Endothelial cell of umbilical vein (primary cell): Measurements from ENCODE around the gene TCEAL1. TPM values are rescaled to one million over a fixed set of nuclear protein-coding genes. Genes with fewer than 3 reads are reported as not detected.
"Not testable (repeated sequence)": the region's sequence is repeated elsewhere in the genome, so short reads cannot be mapped to it uniquely, and the experiment has no call there.

Source experiments
- BruUV-seq: library from RNA; stranded (reverse); fragments of 400-500 nt; replicated peaks from 2 replicates; lab custom pipeline; 2021; lab: Mats Ljungman, UMichigan
- CTCF ChIA-PET: fragments of 300-600, 350-600 bp; sonication (Branson Sonifier 250); formaldehyde crosslinking; loops from one replicate; lab custom pipeline; 2021; ENCODE audit warnings: antibody characterized with exemption, inconsistent platforms; lab: Charles Lee
- POLR2A ChIA-PET: fragments of 300-600, 350-600 bp; sonication (Branson Sonifier 250); formaldehyde crosslinking; loops from one replicate; lab custom pipeline; 2021; ENCODE audit warnings: antibody characterized with exemption, inconsistent platforms; lab: Charles Lee
- DNase-seq: peaks from one replicate; pipeline ENCODE4 v3.0.0-alpha.2; 2011; ENCODE audit warnings: low read depth, low spot score
- FAIRE-seq: peaks from 2 replicates; lab custom pipeline; 2011; peaks lifted over from hg19 to GRCh38; lab: Jason Lieb, UNC
- H2AFZ ChIP-seq: 2 replicates; pipeline ENCODE4 v1.6.0; 2012; ENCODE audit warnings: low read depth, low read length, control low read depth, inconsistent platforms
- H3K27ac ChIP-seq: 2 replicates; pipeline ENCODE4 v1.5.1; 2011; ENCODE audit warnings: low read depth, mild to moderate bottlenecking, control low read depth, low read length, moderate library complexity; ENCODE audit not compliant: insufficient read depth
- H3K27me3 ChIP-seq, 2 experiments: 2 replicates each; pipeline versions ENCODE4 v1.6.0 to v1.6.1; 2011; ENCODE audit warnings: low read length in 2 of 2, mixed read lengths in 1 of 2; ENCODE audit not compliant: control insufficient read depth in 2 of 2, insufficient read depth in 2 of 2
- H3K36me3 ChIP-seq, 2 experiments: 2 replicates in 1 of 2; 3 replicates in 1 of 2; pipeline ENCODE4 v1.5.1; 2011; ENCODE audit warnings: low read length in 2 of 2, mild to moderate bottlenecking in 1 of 2, moderate library complexity in 1 of 2; ENCODE audit not compliant: control insufficient read depth in 2 of 2, insufficient read depth in 2 of 2; ENCODE audit errors: extremely low read depth in 1 of 2
- H3K4me1 ChIP-seq: 3 replicates; pipeline ENCODE4 v1.5.1; 2011; ENCODE audit warnings: mild to moderate bottlenecking, low read length; ENCODE audit not compliant: control insufficient read depth, insufficient read depth; ENCODE audit errors: extremely low read depth
- H3K4me2 ChIP-seq: 2 replicates; pipeline ENCODE4 v1.6.1; 2011; ENCODE audit warnings: low read length, control low read depth, mixed read lengths; ENCODE audit not compliant: insufficient read depth
- H3K4me3 ChIP-seq, 3 experiments: fragments of 200-600 bp in 1 of 3; sonication (generic), shearing (Covaris generic) in 1 of 3; replicated peaks in 1 of 3; 2 replicates each; pipeline ENCODE4 v1.5.1; 2011 to 2016; ENCODE audit warnings: control low read depth in 3 of 3, low read length in 3 of 3, mild to moderate bottlenecking in 2 of 3, inconsistent platforms in 1 of 3, low read depth in 1 of 3, moderate library complexity in 1 of 3; ENCODE audit not compliant: insufficient read depth in 1 of 3
- H3K79me2 ChIP-seq: 2 replicates; pipeline ENCODE4 v1.6.0; 2012; ENCODE audit warnings: low read length, inconsistent platforms; ENCODE audit not compliant: control insufficient read depth, insufficient read depth
- H3K9ac ChIP-seq: replicated peaks from 2 replicates; pipeline ENCODE3; 2011; ENCODE audit warnings: low read length, control low read depth; ENCODE audit not compliant: insufficient read depth; ENCODE audit errors: extremely low read depth
- H3K9me1 ChIP-seq: replicated peaks from 3 replicates; pipeline ENCODE4 v1.6.0; 2011; ENCODE audit warnings: mild to moderate bottlenecking, low read length; ENCODE audit not compliant: control insufficient read depth, insufficient read depth; ENCODE audit errors: extremely low read depth
- H3K9me3 ChIP-seq: replicated peaks from 2 replicates; pipeline ENCODE4 v1.5.1; 2012; ENCODE audit warnings: low read length, inconsistent platforms; ENCODE audit not compliant: control insufficient read depth, insufficient read depth
- H4K20me1 ChIP-seq: replicated peaks from 2 replicates; pipeline ENCODE3; 2011; ENCODE audit warnings: mild to moderate bottlenecking, low read length; ENCODE audit not compliant: control insufficient read depth, insufficient read depth; ENCODE audit errors: extremely low read depth
- CTCF ChIP-seq, 2 donors: IDR thresholded peaks; 1 replicate in 1 of 2; 2 replicates in 1 of 2; pipeline ENCODE4 v1.5.1; 2011; ENCODE audit warnings: low read length in 2 of 2, mild to moderate bottlenecking in 2 of 2, moderate library complexity in 2 of 2, control low read depth in 1 of 2, inconsistent platforms in 1 of 2, low read depth in 1 of 2; ENCODE audit not compliant: insufficient read depth in 1 of 2; ENCODE audit errors: extremely low read depth in 1 of 2
- EZH2 ChIP-seq: IDR thresholded peaks from 2 replicates; pipeline ENCODE4 v1.6.1; 2012; ENCODE audit warnings: borderline replicate concordance, low read depth, mild to moderate bottlenecking, moderate library complexity, low read length, inconsistent platforms; ENCODE audit not compliant: severe bottlenecking
- FOS ChIP-seq: IDR thresholded peaks from 2 replicates; pipeline ENCODE4 v1.6.1; 2011; ENCODE audit warnings: mild to moderate bottlenecking, low read length, moderate library complexity, borderline replicate concordance; ENCODE audit not compliant: insufficient read depth
- JUN ChIP-seq: IDR thresholded peaks from 2 replicates; pipeline ENCODE4 v1.6.1; 2011; ENCODE audit warnings: borderline replicate concordance, low read depth; ENCODE audit not compliant: insufficient read length, insufficient read depth
- MAX ChIP-seq: IDR thresholded peaks from 2 replicates; pipeline ENCODE4 v1.6.1; 2011; ENCODE audit not compliant: insufficient read depth, insufficient read length
- MYC ChIP-seq: IDR thresholded peaks from one replicate; pipeline ENCODE4 v1.6.1; 2011; ENCODE audit warnings: mild to moderate bottlenecking, low read depth, low read length
- POLR2A ChIP-seq: IDR thresholded peaks from 2 replicates; pipeline ENCODE4 v1.6.1; 2012; ENCODE audit warnings: low read depth, mild to moderate bottlenecking, control low read depth, low read length
- POLR2AphosphoS5 ChIP-seq: IDR thresholded peaks from 2 replicates; pipeline ENCODE4 v1.6.1; 2012; ENCODE audit warnings: low read depth, mild to moderate bottlenecking, control low read depth, low read length, moderate library complexity; ENCODE audit not compliant: insufficient read depth
- dilution Hi-C: fragments of 300-500 bp; cut with MboI; formaldehyde crosslinking; loops from one replicate; pipeline ENCODE4 v1.15.0; 2019; ENCODE audit warnings: low sequenced_read_pairs; ENCODE audit not compliant: extremely low pct_ligation_motif_present
- intact Hi-C: fragments of 100-400 bp; cut with micrococcal nuclease; formaldehyde crosslinking; loops from one replicate; pipeline ENCODE4 v1.10.0; 2022
- polyA plus RNA-seq, 4 experiments: library from polyadenylated mRNA; depleted of rRNA in 3 of 4; stranded (reverse) in 3 of 4; unstranded in 1 of 4; fragments of >200 nt; gene quantifications; 2 replicates each; pipeline versions ENCODE4 v1.2.1 to v1.2.3, GENCODE V29; 2011 to 2012; ENCODE audit warnings: missing spikeins in 1 of 4
- total RNA-seq: library from RNA; stranded (reverse); gene quantifications from 2 replicates; pipeline ENCODE4 v1.2.3, GENCODE V29; 2021

Gene TCEAL1
- total and polyA plus RNA-seq, 2 donors (not counting 3 experiments of a cell fraction or from before 2014, with no cell fraction given) = 18.5 to 18.6 TPM

- Histone ChIP-seq H4K20me1 (no peaks in the 10 kb centered on the region), H3K9me3 (no peaks in the 10 kb centered on the region), H3K4me1 (no peaks in the 10 kb centered on the region), H3K9ac (peak overlapping the region; percentile 69), H3K4me2 (peak overlapping the region; percentile 49), H2AFZ (peak overlapping the region; percentile 25), H3K36me3 (no peaks in the 10 kb centered on the region), H3K9me1 (no peaks in the 10 kb centered on the region), H3K27ac (no peak overlapping the region), H3K79me2 (peaks cover 9% of the 10 kb centered on the region), H3K4me3 (peak overlapping the region in 2 of 3 experiments; percentile 63 to 87), H3K27me3 (no peaks in the 10 kb centered on the region)
- TF ChIP-seq POLR2AphosphoS5 (no peak), EZH2 (no peak), MYC (no peak), JUN (no peak), MAX (no peak), FOS (no peak), CTCF (IDR thresholded peaks at IDR 0.05; ENCODE audit: extremely low read depth in 1 of 2, insufficient read depth in 1 of 2, low read depth in 1 of 2, low read length in 2 of 2) (no peak), POLR2A (no peak)
- CTCF ChIA-PET = no interaction called here
- intact Hi-C loops (loop anchor here (5.0 kb wide), 1 partner anchor 86 kb away; no protein-coding TSS in a partner anchor), dilution Hi-C loops (no loop called here)
- DNase-seq (peak; percentile 1), FAIRE-seq (no peak)
- no TSS peak for BruUV-seq
- POLR2A ChIA-PET = no interaction called here
Measured at GRCh38 chrX:103586659-103587058, 42.1 kb upstream of the TCEAL1 start.

- H3K79me2 ChIP-seq, H4K20me1 ChIP-seq, H2AFZ ChIP-seq, FAIRE-seq, H3K9ac ChIP-seq, H3K4me3 ChIP-seq, H3K4me1 ChIP-seq, DNase-seq, H3K27ac ChIP-seq, intact Hi-C loops, H3K9me3 ChIP-seq, H3K4me2 ChIP-seq, CTCF ChIA-PET, dilution Hi-C loops, H3K9me1 ChIP-seq, H3K36me3 ChIP-seq, H3K27me3 ChIP-seq, BruUV-seq, POLR2A ChIA-PET: not testable (repeated sequence)
Measured at GRCh38 chrX:103592295-103592694, 36.5 kb upstream of the TCEAL1 start.

- FAIRE-seq, BruUV-seq, POLR2A ChIA-PET: not testable (repeated sequence)
Measured at GRCh38 chrX:103595202-103595601, 33.6 kb upstream of the TCEAL1 start.

More at GRCh38 chrX:103595202-103595601, 33.6 kb upstream of the TCEAL1 start:
- dilution Hi-C loops, H3K36me3 ChIP-seq, H3K4me2 ChIP-seq, intact Hi-C loops, H3K9me1 ChIP-seq, H3K4me1 ChIP-seq, H4K20me1 ChIP-seq, H3K4me3 ChIP-seq, H3K9me3 ChIP-seq, H3K79me2 ChIP-seq, DNase-seq, H2AFZ ChIP-seq, H3K27ac ChIP-seq, H3K9ac ChIP-seq, CTCF ChIA-PET, H3K27me3 ChIP-seq: not testable (repeated sequence)
